Middle frontal gyrus (tissue), 1 donor: ENCODE data around the gene CYP17A1.
A peak's percentile ranks its signal among the peaks of the same experiment; 100 is the strongest.

Source experiments
- DNase-seq: peaks from one replicate; pipeline ENCODE4 v3.0.0-alpha.2; 2015; ENCODE audit warnings: low spot score; ENCODE audit errors: extremely low spot score

Gene CYP17A1

DNA sequence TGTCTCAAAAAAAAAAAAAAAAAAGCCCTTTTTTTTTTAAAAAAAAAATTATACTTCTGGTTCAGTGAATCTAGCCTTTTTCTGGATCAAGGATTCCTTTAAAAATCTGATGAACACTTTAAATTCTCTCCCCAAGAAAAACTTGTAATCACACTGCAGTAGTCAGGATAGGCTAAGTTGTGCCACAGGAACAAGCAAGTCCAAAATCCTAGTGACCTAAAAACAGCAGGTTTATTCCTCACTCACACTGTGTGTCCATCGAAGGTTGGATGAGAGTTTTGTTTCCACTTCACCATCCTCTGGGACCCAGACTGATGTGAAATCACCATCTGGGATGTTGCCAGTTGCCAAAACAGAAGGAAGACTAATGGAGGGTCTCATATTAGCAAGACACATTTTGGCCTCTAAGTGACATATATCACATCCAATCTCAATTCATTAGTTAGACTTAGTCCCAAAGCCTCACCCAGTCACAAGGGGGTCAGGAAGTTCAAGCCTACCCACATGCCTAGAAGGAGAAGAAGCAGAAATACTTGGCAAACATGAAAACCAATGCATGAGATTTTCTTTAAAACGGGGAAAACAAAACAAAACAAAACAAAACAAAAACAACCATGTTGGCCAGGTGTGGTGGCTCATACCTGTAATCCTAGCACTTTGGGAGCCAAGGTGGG lies 32.7 kb downstream of the CYP17A1 start:
- no peak for DNase-seq

DNA sequence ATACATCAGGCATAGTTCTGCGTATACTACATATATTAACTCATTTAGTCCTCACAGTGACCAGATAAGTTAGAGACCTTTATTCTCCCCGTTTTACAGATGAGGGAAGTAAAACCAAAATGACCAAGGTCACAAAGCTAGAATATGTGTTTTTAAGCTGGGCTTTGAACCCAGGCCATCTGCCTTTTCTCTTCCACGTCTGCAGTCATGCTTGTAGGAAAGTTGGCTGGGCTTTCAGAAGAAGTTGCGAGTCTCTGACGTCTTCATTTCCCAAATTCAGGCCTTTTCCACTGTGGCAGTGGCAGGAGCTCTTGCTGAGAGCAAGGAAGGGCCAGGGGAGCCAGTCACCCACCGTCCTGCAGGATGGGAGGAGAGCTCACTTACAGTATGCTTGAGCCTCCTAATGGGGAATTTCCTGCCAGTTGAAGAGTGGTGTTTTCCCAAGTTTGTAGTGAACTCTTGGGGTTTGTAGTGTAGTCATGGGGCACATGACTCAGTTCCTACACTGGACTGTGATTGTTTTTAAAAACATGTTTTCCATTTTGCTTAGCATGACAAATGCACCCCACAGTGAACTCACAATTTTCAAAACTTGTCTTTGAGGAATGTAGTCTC lies 34.2 kb downstream of the CYP17A1 start:
- DNase-seq = no peak

- DNase-seq = no peak
Observed at GRCh38 chr10:102801978-102802377, 35.2 kb downstream of the CYP17A1 start.

GRCh38 chr10:102801496-102801895 lies 35.7 kb downstream of the CYP17A1 start:
- DNase-seq = no peak

GRCh38 chr10:102800611-102801335 lies 36.4 kb downstream of the CYP17A1 start:
- no peak for DNase-seq

DNA sequence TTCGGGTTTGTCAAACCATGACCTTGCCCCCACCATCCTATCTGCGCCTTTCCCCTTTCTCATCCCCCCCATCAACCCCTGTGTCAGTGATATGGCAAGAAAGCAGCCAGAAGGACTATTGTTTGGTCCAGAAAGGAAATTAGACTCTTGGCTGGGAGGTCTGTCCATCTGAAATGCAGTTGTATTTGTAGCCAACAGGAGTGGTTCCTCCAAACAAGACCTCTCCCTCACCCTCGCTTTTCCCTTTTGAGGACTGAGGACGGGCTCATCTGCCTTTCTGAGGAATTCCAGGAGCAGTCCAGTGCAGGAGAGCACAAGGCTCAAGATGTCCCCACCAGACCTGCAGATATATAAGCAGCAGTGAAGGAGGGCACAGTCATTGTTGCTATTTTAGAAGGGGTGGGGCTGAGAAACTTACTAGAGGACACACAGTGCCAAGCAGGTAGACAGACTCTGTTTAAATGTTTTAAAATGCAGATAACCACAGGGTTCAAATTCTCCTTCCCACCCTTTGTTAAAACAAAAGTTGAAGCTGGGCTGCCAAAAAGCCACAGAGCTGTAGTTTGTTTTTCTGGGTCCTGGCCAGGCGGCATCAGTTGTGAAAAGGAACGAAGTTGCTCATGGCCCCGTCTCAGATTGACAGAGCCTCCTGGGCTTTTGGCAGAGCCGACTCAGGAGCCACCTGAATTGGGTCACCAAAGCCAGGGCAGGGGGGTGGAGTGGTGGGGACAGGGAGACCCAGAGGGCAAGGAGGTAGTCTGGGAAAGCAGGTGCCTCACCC lies 37.3 kb downstream of the CYP17A1 start:
- no peak for DNase-seq

DNA sequence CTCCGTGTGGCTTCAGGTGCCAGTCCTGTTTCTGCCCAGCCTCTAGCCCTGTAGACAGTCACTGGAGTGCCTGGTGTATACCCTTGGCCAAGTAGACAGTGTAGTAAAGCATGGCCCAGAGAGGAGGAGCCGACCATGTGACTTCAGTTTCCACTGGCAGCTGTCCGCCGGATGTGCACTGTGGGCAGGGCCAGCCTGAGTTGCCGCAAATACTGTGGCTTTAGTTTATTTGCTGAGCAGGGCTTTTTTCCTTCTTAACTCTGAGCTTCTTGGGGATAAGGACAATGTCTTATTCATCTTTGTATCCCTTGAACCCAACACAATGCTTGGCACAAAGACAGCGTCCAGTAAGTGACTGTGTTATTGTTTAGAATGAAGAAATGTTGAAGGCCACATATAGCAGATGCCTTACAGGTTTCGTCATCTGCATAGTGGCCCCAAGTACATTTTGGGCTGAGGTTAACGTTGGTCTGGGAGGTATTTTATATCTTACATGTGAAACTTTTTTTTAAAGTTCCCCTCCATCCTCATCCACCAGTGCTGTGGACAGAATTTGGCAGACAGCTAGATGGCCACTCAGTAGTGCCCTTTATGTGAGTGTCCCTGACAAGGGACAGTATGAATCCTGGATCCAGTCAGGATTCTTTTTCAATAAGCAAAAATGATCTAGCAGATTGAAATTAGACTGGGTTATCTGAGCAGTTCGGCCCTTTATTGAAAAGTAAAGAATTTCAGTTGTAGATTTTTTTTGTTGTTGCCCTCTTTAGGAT lies 40.6 kb downstream of the CYP17A1 start:
- peak; percentile 51 for DNase-seq

- DNase-seq = no peak
Observed at GRCh38 chr10:102795453-102796406, 41.5 kb downstream of the CYP17A1 start.

GRCh38 chr10:102791754-102792395 lies 45.3 kb downstream of the CYP17A1 start:
- DNase-seq = no peak

DNA sequence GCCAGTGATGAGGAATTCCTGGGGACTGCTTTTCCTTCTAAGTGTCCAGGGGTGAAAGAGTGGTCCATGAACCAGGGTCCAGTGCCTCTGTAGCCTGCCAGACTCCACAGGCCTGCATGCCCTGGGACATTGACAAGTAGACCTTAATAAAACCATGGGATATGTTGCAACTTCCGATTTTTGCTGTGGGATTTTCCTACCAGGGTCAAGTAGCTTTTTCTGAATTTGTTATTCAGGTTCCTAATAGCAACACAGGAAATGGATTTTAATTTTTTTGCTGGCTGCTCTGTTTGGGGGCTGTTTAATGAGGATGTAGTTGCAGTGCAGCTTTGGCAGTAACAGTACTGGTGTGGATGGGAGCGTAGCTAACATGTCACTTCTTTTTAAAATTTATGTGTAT lies 51.4 kb downstream of the CYP17A1 start:
- DNase-seq = no peak

- no peak for DNase-seq
Observed at GRCh38 chr10:102783568-102783967, 53.6 kb downstream of the CYP17A1 start.

GRCh38 chr10:102782673-102783551 lies 54.3 kb downstream of the CYP17A1 start:
- no peak for DNase-seq

- no peak for DNase-seq
Observed at GRCh38 chr10:102781921-102782557, 55.2 kb downstream of the CYP17A1 start.

DNA sequence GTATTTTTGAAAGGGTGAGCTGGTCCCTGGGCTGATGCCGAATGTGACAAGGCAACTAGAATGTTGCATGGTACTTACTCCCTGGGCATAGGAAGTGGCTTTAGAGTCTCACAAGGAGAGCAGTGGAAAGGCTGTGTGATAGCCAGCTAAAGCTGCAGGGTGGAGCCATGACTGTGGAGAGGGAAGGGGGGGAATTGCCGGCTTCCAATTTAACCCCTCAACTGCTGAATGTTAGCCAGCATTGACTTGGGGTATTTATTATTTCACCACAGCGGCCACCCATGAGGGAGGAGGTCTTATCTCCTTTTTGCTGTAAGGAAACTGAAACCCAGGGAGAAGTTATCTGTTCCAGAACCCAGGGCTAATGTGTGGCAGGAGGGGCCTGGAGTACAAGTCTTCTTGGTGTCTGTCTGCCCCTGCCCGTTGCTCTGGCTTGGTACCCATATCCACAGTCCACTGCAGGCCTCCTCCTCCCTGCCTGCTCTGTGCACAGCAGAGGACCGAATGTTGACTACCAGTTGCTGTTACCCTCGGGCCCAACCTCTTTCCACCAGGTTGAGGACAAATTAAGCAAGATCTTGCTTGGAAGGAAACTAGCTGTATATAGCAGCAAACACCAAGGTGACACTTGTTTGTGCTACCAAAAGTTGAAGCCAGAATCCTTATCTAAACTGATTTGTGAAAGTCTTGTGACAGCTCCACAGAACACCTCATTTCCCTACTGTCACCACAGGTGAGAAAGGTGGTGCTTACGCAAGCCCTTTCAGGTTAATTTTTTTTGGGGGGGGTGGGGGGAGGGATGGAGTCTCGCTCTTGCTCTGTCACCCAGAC lies 55.9 kb downstream of the CYP17A1 start:
- no peak for DNase-seq
